MV-4-11 (cell line): ENCODE measurements around the gene GASK1A.
A peak's percentile ranks its signal among the peaks of the same experiment; 100 is the strongest.

Experiments used
- DNase-seq: peaks from one replicate; lab custom pipeline; 2025; lab: John Stamatoyannopoulos, UW

The GASK1A gene

GRCh38 chr3:43089081-43089480 lies 110.0 kb downstream of the GASK1A start:
- no peak for DNase-seq

- DNase-seq = no peak
Observed at GRCh38 chr3:43090238-43090637, 111.1 kb downstream of the GASK1A start.

DNA sequence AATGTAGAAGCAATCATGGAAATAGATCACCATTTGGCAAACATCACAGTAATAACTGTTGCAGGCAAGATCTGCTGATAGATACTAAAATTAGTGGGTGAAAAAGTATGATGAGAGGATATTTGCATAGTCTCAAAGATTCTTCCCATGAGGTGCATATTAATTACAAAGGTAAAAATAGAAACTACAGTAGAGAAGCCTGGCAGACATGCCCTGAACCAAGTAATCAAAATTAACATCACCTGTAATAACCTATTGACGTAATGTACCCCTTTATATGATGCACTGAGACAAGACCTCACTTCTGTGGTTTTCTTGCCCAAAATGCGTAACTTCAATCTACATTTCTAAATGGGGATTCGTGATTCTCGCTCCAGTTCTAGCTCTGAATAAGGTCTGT lies 112.4 kb downstream of the GASK1A start:
- DNase-seq = no peak

DNA sequence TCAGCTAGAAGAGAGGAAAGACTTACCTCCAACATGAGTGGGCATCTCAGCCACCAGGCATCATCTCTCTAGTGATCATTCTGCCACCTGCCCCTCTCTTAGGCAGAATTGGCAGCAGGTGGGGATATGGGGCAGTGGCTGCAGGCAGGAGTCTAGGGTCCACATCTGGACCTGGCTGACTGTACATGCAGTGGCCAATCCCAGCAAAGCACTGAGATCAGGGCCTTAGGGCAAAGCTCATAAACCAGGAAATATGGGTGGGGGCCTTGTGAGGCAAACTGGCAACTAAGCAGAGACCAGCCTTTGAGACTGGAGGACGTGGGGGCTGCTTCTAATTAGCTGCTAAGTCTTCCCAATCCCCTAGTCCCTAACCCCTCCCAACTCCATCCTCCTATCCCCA lies 113.9 kb downstream of the GASK1A start:
- DNase-seq = no peak

DNA sequence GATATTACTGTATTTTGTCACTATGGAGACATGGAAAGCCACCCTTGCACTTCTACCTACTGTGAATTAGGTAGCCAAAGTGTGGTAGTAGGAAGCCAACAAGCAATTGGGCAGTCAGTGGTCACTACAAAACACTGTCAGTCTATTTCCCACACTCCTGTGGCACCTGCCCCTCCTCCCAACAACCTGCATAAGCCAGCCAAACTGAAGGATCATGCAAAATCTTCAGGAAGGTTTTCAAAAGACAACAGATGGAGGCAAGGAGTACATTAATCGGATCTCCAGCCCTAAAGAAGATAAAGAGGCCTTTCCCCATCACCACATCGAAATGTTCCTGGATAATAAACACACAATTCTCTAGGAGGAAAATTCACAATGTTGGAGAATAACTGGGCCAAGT lies 114.9 kb downstream of the GASK1A start:
- DNase-seq = no peak

- DNase-seq = no peak
Observed at GRCh38 chr3:43094381-43094780, 115.3 kb downstream of the GASK1A start.

GRCh38 chr3:43094851-43095250 lies 115.7 kb downstream of the GASK1A start:
- DNase-seq = no peak

DNA sequence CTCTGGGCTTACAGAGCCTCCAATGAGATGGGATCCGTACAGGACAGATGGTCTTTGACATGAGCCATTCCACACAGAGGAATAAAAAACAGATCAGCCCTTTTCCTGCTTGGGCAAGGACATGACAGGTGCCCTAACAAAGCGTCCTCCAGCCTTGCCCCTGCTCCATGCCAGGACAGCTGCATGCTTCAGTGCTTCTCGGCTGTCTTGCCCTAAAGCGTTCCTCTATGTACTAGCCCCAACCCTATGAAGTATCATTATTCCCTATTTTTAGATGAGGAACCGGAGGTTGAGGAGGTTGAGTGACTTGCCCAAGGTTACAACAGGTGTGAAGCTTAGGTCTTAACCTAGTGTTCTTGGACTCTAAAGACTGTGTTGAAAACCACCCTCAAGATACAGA lies 116.3 kb downstream of the GASK1A start:
- no peak for DNase-seq

DNA sequence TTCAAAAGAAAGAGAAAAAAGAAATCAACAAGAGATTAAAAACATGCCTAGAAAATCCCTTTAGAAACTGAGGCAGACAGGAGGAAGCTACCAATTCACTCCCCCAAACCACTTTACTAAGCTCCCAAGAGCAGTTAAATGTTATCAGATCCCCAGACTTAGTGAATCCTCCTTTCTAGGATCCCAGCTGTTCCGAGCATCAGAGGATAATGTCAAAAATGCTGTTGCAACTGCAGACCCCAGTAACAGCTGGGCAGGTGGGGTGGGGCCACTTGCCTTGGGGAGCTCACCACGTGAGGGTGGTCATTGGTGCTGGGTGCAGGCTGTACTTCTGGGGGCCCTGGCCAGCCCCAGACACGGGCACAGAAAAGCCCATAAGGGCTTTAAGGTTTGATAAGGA lies 117.7 kb downstream of the GASK1A start:
- no peak for DNase-seq

DNA sequence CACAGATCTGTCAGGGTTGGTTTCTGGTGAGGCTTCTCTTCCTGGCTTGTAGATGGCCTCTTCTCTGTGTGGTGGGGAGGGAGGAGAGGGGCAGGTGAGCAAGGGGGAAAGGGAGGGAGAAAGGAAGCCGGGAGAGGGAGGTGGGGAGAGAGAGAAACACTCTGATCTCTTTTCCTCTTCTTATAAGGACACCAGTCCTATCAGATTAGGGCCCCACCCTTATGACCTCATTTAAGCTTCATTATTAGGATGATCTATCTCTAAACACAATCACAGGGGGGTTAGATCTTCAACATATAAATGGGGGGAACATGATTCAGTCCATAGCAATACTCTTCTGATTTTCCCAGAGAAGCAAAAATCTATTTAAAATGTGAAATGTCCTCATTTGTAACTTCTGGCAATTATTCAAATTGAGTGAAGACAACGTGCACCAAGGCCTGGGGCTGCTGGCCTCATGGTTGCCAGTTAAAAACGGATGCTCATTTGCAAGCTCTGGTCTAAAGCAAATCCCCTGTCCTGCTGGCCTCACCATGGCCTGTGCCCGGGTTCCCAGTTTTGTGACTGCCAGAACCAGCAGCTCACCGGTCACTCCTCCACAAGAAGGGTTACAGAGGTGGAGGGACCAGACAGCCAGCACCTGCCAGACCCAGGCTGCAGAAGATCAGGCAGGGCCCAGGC lies 118.4 kb downstream of the GASK1A start:
- DNase-seq = no peak

- DNase-seq = no peak
Observed at GRCh38 chr3:43098761-43099160, 119.7 kb downstream of the GASK1A start.

DNA sequence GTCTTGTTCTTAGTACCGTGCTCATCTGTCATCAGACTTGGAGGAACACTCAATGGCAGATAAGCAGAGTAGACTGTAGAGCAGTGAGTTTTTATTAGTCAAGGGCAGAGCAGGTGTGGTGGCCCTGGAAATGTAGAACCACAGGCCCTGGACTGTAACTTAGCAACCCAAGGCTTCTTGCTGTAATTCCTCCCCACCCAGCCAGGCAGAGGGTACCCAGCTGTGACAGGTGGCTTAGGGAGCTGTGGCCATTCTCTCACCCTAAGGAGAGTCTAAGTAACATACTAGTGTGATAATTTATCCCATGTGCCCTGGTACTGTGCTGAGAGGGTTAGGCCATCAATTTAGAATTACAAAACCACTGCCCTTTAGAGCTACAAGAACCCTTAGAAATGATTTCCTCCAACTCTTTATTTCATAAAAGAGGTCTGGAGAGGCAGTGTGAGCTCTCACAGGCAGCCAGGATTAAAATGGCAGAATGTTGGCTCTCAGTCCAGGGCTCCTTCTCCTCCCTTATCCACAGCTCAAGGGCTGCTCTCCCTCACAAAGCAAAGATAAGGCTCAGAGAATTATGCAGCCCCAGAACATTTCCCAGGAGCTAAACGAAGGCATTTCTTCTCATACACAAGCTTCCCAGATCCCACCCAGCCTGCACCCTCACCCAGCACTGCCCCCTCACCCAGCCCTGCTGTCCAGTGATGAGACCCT lies 123.8 kb downstream of the GASK1A start:
- DNase-seq = no peak

DNA sequence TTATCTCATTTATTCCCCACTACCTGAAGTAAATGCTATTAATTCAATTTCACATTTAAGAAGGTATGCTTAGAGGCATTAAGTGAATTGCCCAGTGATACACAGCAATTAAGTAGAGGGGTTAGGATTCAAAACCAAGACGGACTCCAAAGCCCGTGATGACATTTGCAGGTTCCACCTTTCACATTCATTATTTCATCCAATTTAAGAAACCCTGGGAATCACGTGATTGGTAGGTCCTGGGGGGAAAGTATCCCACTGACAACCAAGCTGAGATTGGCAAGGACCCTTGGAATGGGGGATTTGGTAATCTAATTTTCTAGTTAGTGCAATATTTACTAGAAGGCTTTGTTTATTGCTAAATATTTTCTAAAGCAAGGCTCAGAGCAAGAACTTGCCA lies 124.9 kb downstream of the GASK1A start:
- DNase-seq = no peak

GRCh38 chr3:43104660-43105595 lies 125.8 kb downstream of the GASK1A start:
- no peak for DNase-seq

GRCh38 chr3:43105596-43106292 lies 126.6 kb downstream of the GASK1A start, which contains the start of gene POMGNT2:
Gene POMGNT2 (minus strand): TSS chr3:43106079. CDS start chr3:43081431, 24,648 bp downstream.
- DNase-seq = peak; percentile 69

DNA sequence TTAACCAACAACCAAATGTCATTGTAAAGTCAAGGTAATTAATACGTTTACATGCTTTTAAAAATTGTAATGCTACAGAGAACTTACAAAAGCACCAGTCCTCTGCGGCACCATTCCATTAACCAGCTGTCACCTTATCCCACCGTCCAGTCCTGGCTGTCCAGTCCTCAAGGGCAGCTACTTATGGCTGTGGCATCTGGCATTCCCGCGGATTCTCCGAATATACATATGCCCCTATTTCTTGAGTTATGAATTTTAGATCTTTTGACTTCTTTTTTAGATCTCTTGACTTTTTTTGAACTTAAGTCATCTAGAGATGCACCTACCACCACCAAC lies 127.2 kb downstream of the GASK1A start:
- DNase-seq = no peak
